Measurements from ENCODE around the gene GJA5.

- TF ChIP-seq CTCF (IDR thresholded peaks at IDR 0.05) (no peak), POLR2A (IDR thresholded peaks at IDR 0.05) (no peak)
Observed at GRCh38 chr1:147809236-147809635, 48.8 kb upstream of the GJA5 start.
